GM04504 (cell line): Measurements from ENCODE around the gene EEPD1.
"Not testable (repeated sequence)": the region's sequence is repeated elsewhere in the genome, so short reads cannot be mapped to it uniquely, and the experiment has no call there.

Experiments
- DNase-seq: peaks from one replicate; pipeline ENCODE4 v3.0.0-alpha.2; 2012; ENCODE audit warnings: low read depth

The EEPD1 gene

DNA sequence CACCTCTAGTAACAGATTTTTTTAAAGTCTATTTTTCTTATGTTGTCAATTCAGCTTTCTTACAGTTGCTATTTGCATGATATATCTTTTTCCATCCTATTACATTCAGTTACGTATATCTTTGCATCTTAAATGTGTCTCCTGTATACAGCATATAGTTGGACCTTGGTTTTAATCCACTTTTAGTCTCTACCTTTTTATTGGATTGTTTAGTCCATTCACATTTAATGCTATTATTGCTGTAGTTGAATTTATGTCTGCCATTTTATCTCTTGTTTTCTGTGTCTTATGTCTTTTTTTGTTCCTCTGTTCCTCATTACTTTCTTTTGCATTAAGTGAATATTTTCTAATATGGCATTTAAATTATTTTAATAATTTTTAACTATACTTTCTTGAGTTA lies 100.6 kb downstream of the EEPD1 start:
- no peak for DNase-seq

DNA sequence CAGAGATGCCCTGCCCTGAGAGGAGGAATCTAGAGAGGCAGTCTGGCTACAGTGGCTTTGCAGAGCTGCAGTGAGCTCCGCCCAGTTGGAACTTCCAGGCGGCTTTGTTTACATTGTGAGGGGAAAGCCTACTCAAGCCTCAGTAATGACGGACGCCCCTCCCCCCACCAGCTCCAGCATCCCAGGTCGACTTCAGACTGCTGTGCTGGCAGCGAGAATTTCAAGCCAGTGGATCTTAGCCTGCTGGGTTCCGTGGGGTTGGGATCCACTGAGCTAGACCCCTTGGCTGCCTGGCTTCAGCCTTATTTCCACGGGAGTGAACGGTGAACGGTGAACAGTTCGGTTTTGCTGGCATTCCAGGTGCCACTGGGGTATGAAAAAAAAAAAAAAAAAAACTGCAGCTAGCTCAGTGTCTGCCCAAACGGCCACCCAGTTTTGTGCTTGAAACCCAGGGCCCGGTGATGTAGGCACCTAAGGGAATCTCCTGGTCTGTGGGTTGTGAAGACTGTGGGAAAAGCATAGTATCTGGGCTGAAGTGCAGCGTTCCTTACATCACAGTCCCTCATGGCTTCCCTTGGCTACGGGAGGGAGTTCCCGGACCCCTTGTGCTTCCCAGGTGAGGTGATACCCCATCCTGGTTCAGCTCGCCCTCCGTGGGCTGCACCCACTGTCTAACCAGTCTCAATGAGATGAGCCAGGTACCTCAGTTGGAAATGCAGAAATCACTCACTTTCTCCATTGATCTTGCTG lies 105.6 kb downstream of the EEPD1 start:
- DNase-seq = not testable (repeated sequence)

DNA sequence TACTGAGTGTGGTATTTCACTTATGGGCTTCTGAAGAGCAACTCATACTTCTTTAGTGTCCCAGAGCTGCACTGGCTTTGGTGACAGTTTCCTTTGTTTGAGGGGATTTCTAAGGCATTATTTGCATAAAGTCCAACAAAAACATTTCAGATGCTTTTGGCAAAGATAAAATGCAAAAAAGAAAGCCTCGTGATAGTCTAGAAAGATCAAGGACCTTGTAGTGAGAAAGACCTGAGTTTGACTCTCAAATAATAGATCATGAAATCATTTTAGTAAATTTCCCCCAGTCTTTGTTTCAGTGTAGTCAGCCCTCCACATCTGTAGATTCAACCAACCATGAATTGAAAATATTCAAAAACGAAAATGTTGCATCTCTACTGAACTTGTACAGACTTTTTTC lies 107.4 kb downstream of the EEPD1 start:
- DNase-seq = no peak

DNA sequence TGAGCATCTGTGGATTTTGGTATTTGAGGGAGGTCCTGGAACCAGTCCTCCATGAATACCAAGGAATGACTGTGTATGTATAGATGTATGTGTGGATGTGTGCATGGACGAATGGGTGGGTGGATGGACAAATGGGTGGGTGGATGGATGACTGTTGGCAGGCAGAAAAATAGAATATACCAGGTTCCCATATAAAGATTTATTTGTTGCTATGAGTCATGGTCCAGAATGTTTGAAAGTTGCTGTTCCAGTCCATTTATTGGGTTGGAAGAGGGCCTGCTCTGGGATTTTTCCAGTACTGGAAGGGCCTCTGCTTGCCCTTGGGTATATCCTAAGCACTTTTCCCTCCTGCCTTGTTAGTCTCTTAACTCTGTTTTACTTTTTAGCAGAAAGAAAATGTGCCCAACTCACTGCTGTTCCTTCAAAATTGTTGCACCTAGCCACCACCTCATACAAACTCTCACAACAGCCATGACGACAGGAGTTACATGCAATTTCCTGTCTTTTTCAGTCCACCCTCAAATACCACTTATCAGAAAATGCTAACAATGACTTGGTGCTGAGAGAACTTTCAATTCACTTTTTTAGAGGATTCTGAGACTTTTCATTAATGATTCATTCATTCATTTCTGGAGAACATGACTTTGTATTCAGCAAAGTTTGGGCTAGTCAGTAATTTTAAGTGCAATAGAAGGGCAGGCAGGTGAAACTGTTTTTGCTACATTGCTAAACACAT lies 108.1 kb downstream of the EEPD1 start:
- no peak for DNase-seq

DNA sequence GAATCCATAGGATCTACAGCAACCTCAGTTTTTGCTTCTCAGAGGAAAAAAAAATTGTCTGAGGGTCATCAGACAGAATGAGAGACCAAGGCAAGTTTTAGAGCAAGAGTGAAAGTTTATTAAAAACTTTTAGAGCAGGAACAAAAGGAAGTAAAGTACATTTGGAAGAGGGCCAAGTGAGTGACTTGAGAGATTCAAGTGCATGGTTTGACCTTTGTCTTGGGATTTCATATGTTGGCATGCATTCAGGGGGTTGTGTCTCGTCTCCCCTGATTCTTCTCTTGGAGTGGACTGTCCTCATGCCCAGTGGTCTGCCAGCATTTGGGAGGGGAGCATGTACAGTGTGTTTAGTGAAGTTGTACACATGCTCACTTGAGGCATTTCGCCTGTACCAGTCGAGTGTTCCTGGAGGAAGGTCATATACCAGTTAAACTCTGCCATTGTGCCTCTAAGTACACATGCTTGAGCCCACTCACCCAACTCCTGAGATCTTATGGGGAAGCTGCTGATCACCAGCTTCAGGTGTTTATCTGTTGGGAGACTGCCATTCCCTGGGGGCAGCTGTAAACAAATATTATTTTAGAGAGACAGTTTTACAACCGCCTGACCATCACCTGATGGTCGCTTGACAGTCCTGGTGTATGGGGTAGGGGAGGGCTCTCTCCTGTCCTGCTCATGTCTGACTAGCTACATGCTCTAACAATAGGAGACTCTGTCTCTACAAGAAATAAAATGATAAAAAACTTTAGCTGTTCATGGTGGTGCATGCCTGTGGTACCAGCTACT lies 109.4 kb downstream of the EEPD1 start:
- no peak for DNase-seq

DNA sequence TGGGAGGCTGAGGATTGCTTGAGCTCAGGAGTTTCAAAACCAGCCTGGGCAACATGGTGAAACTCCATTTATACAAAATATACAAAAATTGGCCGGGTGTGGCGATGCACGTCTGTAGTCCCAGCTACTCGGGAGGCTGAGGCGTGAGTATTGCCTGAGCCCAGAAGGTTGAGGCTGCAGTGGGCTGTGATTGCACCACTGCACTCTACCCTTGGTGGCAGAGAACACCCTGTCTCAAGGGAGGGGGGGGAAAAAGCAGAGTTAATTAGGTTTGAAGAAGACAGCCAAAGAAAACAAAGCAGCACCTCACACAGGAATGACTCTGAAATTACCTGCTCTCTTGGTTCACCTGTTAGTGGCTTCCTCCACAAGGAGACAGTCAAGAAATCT lies 110.0 kb downstream of the EEPD1 start:
- no peak for DNase-seq

DNA sequence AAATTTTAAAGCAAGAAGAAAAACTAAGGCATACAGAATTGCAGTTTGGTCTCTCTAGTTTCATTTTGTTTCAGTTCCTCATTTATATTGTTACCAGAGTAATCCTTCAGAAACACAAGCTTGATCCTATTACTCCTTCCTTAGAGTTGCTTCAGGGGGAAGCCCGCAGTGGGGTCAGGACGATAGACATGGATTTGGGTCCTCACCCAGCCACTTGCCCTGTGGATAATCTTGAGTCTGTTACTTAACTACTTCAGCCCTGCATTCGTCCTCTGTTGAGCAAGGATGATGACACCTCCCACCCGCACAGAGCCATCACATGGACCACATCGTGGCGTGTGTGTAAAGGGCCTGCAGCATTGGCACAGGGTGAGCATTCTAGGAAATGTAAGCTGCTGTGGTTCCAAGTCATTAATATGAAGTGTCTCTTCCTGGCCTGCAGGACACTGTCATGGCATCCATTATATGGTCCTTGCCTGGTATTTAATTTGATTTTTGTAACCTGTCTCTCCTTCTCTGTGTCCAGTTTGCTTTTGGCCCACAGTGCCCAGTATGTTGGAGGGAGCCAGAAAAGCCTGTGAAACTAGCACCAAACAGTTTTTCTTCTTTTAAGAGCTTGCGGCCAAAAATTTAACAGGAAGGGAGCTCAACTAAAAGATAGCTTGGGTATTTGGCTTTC lies 111.2 kb downstream of the EEPD1 start:
- no peak for DNase-seq

DNA sequence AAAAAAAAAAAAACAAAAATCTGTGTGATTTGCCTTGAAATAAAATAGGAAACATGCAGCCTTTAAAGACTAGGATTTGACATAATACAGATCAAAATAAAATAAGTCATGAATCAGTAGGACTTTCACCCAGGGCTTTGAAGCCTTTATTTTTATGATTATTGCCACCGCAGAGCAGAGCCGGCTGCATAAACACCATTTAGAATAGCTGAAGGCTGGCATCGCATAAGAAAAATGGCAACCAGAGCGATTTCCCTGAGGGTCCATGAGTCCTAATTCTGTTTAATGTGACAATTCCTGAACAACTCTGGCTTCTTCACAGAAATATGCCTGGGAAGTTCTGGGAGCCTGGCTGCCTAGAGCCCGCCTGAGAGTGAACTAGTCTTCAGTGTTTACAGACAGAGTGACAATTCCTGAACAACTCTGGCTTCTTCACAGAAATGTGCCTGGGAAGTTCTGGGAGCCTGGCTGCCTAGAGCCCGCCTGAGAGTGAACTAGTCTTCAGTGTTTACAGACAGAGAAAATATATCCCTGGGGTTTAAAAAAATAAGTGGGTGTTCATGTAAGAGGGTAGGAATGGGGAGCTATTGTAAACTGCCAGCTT lies 112.0 kb downstream of the EEPD1 start:
- DNase-seq = no peak

DNA sequence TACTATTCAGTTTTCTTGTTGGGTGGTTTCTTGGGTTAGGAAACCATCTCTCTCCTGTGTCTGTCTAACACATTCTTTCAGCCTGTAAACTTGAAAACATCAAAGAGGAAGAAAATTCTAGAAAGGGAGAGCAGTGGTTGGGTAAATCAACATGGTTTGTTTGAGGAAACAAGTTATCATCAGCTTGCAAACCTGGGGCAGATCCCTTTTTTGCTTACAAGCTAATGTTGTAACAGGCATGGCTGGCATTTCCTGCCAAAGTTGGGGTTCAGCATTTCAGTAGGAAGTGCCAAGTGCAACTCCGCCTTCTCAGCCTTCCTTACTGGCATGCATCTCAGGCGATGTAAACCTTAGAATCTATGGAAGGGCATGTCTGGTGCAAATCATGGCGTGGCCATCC lies 112.6 kb downstream of the EEPD1 start:
- DNase-seq = no peak

DNA sequence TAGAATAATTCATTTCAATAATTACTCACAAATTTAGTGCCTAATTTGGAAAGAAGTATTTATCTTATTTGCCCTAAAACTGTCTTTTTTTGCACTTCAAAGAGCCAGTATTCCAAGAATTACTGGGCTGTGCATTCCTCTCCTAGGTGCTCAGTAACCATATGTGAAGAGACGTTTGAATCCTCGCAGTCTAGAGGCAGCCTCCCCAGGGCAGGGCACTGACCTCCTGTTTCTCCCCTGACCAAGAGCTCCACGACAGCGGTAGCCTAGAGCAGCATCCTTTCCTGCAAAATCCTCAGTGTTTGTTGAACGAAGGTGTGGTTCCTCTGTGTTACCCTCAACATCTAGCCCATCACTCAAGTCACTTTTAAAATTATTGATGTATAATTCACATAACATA lies 113.1 kb downstream of the EEPD1 start:
- no peak for DNase-seq

DNA sequence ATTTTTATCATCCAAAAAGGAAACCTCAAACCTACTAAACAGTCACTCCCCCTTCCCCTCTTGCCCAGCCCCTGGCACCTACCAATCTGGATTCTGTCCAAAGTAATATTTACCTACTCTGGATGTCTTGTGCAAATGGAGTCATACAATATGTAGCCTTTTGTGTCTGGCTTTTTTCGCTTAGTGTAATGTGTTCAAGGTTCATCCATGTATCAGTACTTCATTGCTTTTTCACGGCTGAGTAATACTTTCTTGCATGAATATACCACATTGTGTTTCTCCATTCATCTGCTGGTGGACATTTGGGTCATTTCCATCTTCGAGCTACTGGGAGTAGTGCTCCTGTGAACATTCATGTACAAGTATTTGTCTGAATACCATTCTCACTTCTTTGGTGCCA lies 113.6 kb downstream of the EEPD1 start:
- DNase-seq = no peak

DNA sequence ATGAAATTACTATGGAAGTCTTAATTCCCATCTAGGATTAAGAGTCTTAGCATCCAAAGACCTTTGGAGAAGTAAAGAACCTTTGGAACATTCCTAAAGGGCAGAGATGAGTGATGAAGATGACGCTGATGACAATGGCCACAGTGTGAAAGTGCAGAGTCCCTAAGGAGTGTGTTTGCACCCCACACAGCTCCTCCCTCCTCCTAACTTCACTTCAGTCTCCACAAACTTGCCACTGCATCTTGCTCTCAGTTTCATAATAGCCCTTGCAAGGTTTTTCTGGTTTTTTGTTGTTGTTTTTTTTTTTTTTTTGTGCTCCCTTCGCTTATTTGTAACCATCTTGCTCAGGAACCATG lies 119.1 kb downstream of the EEPD1 start:
- no peak for DNase-seq

DNA sequence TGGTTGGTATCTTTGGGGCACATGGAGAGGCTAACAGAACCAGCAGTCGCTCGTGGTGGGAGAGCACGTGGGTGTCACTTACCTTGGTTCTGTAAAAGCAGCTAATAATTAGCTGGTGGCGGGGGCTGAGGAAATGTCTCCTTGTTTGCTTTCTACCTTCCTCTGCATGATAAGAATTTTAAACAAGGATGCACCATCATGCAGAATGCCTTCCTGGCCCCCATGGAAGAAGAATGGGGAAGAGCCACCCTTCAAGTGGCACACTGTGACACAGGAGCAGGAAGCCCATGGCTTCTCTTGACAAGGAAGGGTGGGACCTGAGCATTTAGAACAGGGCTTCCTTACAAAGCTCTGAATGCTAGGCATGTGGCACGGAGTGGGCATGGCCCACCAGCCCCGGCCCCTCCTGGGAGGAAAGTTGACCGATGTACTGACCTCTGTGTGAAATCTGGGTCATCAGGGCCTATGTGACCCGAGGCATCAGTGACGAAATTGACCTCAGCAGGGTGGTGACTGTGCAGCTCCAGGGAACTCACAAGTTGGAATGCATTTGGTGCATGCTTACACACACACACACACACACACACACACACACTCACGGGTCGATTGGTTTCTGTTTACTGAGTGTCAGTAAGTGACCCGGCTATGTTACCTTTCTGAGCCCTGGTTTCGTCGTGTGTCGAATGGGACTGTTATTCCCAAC lies 119.7 kb downstream of the EEPD1 start:
- no peak for DNase-seq

DNA sequence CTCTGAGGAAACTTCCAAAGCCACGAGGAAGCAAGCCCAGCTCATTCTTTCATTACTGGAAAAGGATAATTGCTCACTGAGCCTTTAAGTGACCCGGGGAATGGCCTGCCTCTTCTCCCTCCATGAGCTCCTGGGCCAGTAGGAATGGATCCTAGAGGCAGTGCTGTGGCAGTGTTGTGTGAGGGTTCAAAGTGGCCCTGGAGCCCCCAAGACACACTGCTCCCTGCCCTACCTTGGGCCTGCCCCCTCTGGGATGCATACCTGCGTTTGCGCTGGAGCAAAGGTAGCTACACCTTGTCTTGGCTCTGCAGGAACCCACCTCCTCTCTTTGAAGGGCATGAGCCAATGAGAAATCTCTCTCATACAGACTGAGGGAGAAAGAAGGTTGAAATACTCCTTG lies 120.8 kb downstream of the EEPD1 start:
- DNase-seq = no peak

DNA sequence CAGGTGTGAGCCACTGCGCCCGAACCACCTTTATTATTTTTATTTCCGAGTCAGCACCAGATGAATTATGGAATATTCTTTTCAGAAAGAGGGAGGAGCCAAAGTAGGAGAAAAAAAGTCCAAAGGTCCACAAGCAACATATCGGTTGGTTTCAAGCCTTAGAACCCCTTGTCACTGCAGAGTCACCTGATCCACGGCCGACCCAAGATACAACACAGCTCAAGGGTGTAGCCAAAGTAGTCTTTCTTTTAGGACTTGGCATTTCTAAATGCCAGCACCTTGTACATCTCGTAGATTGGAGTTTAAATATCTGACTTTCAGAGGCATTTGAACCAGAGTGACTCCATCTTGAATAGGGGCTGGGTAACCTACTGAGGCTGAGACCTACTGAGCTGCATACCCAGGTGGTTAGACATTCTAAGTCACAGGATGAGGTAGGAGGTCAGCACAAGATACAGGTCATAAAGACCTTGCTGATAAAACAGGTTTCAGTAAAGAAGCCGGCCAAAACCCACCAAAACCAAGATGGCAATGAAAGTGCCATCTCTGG lies 122.8 kb downstream of the EEPD1 start:
- DNase-seq = no peak

DNA sequence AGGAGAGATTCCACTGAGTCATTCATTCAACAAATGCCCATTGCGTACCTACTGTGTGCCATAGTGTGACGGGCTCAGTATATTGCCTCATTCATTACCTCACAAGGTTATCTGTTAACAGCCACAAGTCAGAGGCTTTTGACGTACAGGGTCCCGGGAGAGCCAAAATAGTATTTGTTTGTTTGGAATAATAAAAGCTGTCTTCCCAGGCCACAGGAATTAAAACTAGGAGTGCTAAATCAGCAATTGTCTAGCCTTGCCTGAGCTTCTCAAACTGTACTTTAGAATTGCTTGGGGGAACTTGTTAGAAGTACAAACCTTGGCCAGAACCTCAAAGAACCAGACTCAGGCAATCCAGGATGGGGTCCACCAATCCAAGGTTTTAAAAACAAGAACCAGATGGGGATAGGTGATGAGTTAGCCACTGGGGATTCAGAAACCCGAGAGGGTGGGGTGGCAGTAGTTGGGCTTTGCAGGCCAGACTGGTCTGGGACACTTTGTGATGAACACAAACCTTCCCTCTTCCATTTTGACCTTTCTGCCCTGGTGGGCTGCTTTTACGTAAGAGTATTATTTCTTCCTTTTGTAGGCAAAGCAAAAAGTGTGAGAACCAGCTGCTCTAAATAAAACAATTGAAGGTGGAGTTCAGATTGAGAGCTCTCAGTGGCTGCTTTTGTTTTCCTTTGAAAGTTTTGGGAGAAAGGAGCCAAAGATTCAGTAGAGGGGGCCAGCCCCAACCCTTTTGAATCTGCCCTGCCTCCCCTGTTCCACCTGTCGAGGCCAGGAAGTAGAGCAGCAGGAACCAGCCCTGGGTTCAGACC lies 123.6 kb downstream of the EEPD1 start:
- no peak for DNase-seq

DNA sequence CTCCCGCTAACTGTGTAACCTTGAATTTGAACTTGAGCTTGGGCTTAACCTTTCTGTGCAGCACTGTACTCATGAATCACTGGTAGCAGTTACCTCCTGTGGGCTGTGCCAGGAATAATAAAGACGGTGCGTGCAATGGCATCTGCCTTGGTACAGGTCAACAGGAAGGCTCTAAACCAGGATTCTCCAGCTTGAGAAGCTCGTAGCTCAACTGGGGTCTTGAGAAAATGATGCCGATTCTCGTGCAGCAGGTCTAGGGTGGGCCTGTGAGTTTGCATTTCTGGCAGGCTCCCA lies 124.1 kb downstream of the EEPD1 start:
- DNase-seq = no peak

DNA sequence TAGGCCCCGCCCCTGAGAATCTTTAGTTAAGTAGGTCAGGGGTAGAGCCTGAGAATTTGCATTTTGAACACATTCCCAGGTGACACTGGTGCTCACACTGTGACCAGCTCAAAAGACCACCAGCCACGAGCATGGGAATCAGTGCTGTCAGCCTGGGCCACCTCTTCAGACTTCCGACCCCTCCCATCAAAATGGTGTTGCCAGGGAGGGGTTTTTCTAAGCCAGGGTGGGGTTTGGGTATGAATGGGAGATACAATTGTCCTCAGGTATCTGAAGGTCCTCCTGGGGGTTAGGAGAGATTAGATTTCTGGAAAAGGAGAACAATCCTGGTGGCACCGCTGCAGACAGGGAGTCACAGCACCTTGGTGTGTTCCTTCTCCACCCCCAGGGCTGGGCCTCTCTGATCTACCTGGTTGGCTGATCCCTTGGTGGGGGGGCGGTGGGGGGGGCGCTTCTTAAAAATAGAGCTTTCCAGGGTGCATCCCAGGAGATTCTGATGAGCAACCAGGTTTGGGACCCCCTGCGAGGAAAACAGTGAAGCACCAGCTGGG lies 125.1 kb downstream of the EEPD1 start:
- no peak for DNase-seq

DNA sequence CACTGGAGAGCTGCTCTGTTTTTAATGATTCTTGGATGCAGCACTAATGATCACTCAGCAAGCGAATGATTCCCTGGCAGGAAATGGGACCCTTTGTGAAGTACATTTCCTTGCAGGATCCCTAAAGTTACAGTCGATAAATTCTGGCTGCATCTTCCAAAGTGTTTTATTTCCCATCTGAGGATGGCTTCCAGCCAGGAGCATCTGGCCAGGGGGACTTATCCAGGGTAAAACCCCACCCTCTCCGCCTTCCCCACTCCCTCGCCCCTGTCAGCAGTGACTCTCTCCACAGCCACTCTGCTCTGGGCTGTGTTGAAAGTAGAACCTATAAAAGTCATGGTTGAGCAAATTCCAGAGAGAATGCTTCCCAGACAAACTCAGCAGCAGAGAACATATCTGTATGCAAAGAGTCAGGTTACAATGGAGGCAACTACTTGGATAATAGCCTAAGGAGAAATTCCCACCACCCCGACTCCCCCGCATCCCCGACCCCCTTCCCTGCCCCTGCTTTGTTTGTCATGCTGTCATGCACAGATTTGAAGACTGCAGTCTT lies 125.6 kb downstream of the EEPD1 start:
- DNase-seq = peak; percentile 61
